ENCODE data around the gene TSACC.

- no peak for TF ChIP-seq REST (IDR thresholded peaks at IDR 0.05; ENCODE audit: insufficient read depth in 1 of 2, low read depth in 2 of 2, low read length in 2 of 2)
- TF ChIP-seq POLR2AphosphoS5 (IDR thresholded peaks at IDR 0.05; ENCODE audit: low read depth, low read length): no peak
- no peak for TF ChIP-seq SIN3A (IDR thresholded peaks at IDR 0.05; ENCODE audit: borderline replicate concordance, insufficient read depth, low read length)
Observed at GRCh38 chr1:156298852-156299357, 39.4 kb upstream of the TSACC start, which contains the start of gene VHLL.

Data from PFSK-1 (cell line).